Stimulated activated CD8-positive, alpha-beta memory T cell treated with anti-CD3 and anti-CD28 coated beads, Interleukin-12 subunit alpha, Interleukin-12 subunit beta, amount 100 ng/mL, for 4 hours (primary cell): Measurements from ENCODE around the gene SMG7.

ENCODE experiments used
- DNase-seq: peaks from one replicate; pipeline ENCODE4 v3.0.0-alpha.2; 2020; ENCODE audit warnings: low read depth

Gene SMG7

GRCh38 chr1:183512450-183512849, 40.2 kb downstream of the SMG7 start:
- DNase-seq, result no peak

GRCh38 chr1:183514235-183514634, 41.9 kb downstream of the SMG7 start:
- no peak for DNase-seq

GRCh38 chr1:183515002-183515689, 42.8 kb downstream of the SMG7 start:
- DNase-seq, result no peak

- DNase-seq, result no peak
Observed at GRCh38 chr1:183516725-183517124, 44.4 kb downstream of the SMG7 start.

- DNase-seq, result no peak
Observed at GRCh38 chr1:183517401-183517800, 45.1 kb downstream of the SMG7 start.

GRCh38 chr1:183520379-183520778, 48.1 kb downstream of the SMG7 start:
- no peak for DNase-seq

GRCh38 chr1:183522104-183522503, 49.8 kb downstream of the SMG7 start:
- DNase-seq, result no peak

DNA sequence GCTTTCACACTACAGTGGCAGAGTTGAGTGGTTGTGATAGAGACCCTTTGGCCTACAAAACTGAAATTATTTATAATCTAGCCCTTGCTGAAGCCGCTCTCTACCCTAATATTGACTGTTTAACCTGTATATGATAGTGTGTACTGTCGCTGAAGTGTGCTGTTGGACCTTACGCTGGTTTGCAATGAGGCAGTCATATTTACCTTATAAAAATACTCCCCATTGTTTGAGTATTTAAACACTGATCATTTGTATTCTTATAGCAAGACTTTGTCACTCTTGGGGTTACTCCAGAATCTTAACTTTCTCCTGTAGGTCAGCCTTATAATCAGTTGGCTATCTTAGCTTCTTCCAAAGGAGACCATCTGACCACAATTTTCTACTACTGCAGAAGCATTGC, 56.3 kb downstream of the SMG7 start:
- DNase-seq, result no peak

- DNase-seq, result no peak
Observed at GRCh38 chr1:183533617-183534174, 61.4 kb downstream of the SMG7 start.

DNA sequence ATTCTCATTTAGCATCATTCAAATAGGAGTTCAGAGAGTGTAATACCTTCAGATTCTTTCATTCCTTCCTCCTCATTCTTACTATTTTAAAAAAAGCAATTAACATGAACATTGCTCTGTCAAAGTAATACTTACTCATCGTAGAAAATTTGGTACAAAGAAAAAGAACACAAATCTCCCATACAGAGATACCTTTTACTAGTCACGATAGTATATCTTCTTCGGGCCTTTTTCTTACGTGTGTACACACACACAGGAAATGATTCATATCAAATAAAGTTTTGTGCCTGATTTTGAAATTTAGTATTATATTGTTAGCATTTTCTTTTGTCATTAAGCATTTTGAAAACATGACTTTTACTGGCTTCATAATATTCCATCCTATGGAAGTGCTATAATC, 65.1 kb downstream of the SMG7 start:
- DNase-seq, result no peak

DNA sequence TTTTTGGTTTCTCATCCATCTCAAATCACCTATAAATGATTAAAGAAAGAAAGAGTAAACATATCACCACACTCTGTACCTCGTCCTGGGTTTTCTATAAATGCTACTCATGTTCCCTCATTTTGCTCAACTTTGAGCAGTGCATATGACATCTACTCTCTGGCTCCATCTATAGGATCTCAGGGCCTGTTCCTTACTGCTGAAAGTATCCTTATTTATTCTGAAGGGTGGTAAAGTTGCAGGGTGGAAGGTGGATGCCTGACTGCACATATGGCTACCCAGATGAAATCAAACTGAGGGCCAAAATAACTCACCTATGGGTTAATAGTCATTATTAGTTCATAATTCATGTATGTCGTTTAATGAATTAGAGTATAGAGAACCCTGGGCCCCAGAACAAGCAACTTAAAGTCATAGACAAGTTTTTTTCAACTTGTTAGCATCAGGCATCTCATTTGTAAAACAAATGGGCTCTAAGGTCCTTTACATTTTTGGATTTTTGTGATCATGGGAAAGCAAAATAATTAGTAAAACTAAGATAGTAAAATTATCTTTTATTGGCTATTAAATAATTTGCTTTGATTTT, 71.4 kb downstream of the SMG7 start:
- DNase-seq, result no peak

GRCh38 chr1:183544598-183545297, 72.4 kb downstream of the SMG7 start:
- DNase-seq, result no peak

GRCh38 chr1:183546427-183546826, 74.1 kb downstream of the SMG7 start:
- no peak for DNase-seq

DNA sequence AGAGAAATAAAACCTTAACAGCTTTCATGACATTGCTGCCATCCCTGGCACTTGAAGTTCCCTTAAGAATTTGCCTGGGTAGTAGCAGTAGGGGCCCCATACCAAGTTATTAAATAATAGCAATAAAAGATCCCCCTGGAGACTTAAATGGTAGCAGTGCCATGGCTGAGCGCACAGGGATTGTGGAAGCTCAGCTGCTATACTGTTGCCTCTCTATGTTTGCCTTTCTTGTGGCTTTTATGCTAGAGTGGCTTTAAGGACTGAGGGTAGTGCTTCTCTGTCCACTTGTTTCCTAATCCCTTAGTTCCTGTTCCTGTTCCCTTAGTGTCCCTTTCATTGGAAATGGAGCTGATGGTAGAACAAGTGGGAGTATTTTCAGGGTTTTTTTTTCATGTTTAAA, 75.8 kb downstream of the SMG7 start:
- DNase-seq, result no peak

DNA sequence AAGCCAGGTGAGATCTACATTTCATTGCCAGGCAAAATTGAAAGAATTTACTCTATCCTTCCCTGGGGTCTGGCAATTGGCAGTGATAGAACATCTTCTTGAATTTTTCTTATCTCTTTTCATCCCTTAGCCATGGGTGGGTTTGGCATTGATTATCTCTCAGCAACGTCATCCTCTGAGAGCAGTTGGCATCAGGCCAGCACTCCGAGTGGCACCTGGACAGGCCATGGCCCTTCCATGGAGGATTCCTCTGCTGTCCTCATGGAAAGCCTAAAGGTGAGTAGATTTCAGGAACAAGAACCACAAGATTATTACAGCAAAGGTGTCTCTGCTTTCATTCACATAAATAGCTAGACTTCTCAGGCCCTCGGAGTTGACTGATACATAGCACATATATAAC, 78.6 kb downstream of the SMG7 start:
- no peak for DNase-seq

- DNase-seq, result no peak
Observed at GRCh38 chr1:183551924-183552323, 79.6 kb downstream of the SMG7 start.

DNA sequence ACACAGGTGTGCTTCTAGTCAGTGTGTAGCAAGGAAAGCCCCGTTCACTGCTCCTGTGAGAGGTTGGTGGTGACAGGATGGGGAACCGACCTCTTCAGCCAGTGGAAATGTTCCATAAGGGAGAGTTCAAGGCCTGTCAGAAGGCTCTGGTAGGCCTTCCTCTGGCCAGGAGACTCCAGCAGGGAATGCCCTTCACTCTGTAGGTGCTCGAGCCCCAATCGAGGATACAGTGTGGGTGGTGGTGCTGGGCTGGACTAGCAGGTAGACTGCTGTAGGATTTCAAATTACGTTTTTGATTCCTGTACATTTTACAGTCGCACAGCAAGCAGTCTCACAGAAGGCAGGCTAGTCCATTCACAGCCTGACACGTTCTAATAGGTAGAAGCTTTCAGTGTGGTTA, 80.1 kb downstream of the SMG7 start:
- no peak for DNase-seq

DNA sequence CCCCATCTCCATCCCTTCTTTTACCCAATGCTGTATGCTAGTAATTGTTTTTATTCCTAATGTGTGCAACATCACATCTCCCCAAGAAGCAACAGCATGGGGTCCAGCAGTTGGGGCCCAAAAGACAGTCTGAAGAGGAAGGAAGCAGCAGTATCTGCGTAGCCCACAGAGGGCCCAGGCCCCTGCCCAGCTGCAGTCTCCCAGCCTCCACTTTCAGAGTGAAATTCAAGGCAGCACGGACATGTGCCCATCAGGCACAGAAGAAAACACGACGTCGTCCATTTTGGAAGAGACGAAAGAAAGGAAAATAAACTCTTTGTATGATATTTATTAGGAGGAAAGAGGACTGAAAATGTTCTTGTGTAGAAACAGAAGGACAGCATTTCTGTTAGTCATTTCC, 80.6 kb downstream of the SMG7 start:
- DNase-seq, result no peak

GRCh38 chr1:183553331-183553730, 81.0 kb downstream of the SMG7 start:
- DNase-seq, result no peak

DNA sequence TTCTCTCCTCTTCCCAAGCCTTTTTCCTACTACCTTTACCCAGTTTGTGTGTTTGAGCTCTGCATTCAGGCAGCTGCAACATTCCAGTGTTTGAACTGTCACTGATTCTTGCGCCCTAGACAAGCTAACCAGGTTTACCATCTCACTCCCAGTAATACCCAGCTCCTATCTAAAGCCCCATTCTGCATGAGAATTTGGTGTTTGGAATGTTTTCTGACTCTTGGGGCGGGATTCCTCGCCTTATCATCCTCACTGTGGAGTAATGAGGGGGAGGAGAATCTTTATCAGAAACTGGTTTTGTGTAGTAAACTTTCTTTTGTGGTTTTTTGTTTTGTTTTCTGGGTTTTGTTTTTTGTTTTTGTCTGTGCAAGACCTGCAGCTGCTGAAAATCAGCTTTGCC, 81.5 kb downstream of the SMG7 start:
- DNase-seq, result no peak

DNA sequence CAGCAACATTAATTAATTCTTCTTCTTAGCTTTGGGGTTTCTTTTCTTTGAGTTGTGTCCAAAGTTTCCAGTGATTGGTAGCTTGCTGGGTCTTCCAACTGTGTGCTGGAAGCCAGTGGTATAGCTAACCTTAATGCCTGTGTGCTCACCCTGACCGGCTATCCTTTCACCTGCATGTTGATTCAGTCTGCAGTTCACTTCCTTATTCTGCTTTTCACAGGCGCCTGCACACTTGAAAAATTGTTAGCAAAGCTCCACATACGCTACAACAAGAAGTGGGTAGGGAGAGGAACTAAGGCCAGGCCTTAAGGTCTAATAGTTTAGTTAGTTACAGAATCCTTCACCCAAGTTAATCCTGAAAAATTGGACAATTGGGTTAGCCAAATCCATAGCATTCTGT, 82.3 kb downstream of the SMG7 start:
- DNase-seq, result no peak

DNA sequence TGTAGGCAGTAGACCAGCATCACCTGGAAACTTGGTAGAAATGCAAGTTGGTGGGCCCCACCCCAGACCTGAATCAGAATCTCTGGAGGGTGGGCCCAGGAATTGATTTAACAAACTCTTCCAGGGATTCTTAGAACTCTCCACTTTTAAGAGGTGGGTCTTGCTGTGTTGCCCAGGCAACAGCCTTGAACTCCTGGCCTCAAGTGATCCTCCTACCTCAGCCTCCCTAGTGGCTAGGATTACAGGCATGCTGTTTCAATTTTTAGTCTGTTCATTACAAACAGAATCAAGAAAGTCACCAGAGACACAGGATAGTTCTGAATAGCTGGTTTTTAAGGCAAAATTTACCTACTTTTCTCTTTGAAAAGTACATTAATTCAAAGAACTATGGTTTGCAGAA, 86.8 kb downstream of the SMG7 start:
- no peak for DNase-seq

- DNase-seq, result no peak
Observed at GRCh38 chr1:183562701-183563100, 90.4 kb downstream of the SMG7 start.
